ENCODE data around the gene MAPK7.
A peak's percentile ranks its signal among the peaks of the same experiment; 100 is the strongest.

Gene MAPK7

GRCh38 chr17:19384723-19385391 is 6.6 kb downstream of the MAPK7 start:
- DNase-seq (ENCODE audit: low read depth), result peak; percentile 96
- peak overlapping the region; percentile 58 for H3K4me3 ChIP-seq (replicated peaks; ENCODE audit: low read depth, low read length)
- TF ChIP-seq, protein P1, sequence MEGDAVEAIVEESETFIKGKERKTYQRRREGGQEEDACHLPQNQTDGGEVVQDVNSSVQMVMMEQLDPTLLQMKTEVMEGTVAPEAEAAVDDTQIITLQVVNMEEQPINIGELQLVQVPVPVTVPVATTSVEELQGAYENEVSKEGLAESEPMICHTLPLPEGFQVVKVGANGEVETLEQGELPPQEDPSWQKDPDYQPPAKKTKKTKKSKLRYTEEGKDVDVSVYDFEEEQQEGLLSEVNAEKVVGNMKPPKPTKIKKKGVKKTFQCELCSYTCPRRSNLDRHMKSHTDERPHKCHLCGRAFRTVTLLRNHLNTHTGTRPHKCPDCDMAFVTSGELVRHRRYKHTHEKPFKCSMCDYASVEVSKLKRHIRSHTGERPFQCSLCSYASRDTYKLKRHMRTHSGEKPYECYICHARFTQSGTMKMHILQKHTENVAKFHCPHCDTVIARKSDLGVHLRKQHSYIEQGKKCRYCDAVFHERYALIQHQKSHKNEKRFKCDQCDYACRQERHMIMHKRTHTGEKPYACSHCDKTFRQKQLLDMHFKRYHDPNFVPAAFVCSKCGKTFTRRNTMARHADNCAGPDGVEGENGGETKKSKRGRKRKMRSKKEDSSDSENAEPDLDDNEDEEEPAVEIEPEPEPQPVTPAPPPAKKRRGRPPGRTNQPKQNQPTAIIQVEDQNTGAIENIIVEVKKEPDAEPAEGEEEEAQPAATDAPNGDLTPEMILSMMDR (IDR thresholded peaks at IDR 0.05; ENCODE audit: low read length, missing control alignments), result no peak

GRCh38 chr17:19385521-19385983 is 7.3 kb downstream of the MAPK7 start:
- TF ChIP-seq, protein P1 (IDR thresholded peaks at IDR 0.05; ENCODE audit: low read length, missing control alignments), result no peak
- peak overlapping the region; percentile 58 for H3K4me3 ChIP-seq (replicated peaks; ENCODE audit: low read depth, low read length)
- no peak for DNase-seq (ENCODE audit: low read depth)

DNA sequence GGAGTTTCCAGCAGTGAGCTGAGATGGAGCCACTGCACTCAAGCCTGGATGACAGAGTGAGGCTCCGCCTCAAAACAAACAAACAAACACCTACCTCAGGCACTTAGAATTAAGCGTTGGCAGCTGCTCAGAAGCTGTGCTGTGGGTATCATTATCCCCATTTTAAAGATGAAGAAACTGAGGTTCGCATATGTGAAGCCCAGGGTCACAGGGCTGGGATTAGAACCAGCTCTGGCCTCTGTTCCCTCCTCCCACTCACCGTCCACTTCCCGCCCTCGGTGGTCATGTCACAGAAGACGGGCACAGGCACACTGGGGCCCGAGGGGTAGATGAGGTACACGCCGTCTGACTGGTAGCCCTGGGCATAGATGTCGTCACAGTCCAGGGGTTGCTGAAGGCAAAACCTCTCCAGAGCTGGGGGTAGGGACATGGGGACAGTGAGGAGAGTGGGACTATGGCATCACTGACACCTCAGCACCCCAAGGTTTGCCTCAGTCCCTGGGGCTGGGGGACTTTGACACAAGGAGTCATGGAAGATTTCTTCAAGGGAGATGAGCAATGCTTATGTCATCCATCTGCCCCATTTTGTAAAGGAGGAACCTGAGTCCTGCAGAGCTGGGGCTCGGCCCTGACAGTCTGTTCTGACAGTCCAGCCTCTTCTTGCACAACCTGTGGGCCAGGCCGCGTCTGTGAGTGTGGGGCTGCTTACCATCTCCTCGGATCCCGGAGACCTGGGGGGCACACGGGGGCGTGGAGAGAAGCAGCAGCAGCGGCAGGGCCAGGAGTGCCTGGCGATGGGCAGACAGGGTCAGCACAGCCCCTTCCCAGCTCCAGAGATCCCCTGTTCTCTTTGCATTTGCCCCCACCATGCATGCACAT is 8.0 kb downstream of the MAPK7 start:
- TF ChIP-seq, protein P1 (IDR thresholded peaks at IDR 0.05; ENCODE audit: low read length, missing control alignments), result no peak
- peak overlapping the region; percentile 58 for H3K4me3 ChIP-seq (replicated peaks; ENCODE audit: low read depth, low read length)
- peak; percentile 78 for DNase-seq (ENCODE audit: low read depth)

- DNase-seq (ENCODE audit: low read depth), result peak; percentile 95
- TF ChIP-seq, protein P1 (IDR thresholded peaks at IDR 0.05; ENCODE audit: low read length, missing control alignments), result no peak
- peak within 1 kb of the TSS; percentile 58 for H3K4me3 ChIP-seq (replicated peaks; ENCODE audit: low read depth, low read length)
These were observed 8.9 kb downstream of the MAPK7 start, which contains the start of gene MFAP4 for GRCh38 chr17:19386974-19387920. Gene MFAP4, minus strand, starts transcription at chr17:19387190. Its CDS starts 35 bp downstream, at chr17:19387155.

- no peak for DNase-seq (ENCODE audit: low read depth)
- TF ChIP-seq, protein P1 (IDR thresholded peaks at IDR 0.05; ENCODE audit: low read length, missing control alignments), result no peak
- H3K4me3 ChIP-seq (replicated peaks; ENCODE audit: low read depth, low read length), result no peak overlapping the region
These were observed 9.7 kb downstream of the MAPK7 start for GRCh38 chr17:19387921-19388521.
